HEK293 (cell line): Measurements from ENCODE around the gene SCUBE1.
A peak's percentile ranks its signal among the peaks of the same experiment; 100 is the strongest.

Experiments
- CTCF ChIA-PET: fragments of 350-600 bp; formaldehyde crosslinking; extraction: SDS; loops from one replicate; lab custom pipeline; 2021; ENCODE audit warnings: antibody characterized with exemption; lab: Yijun Ruan, JAX
- POLR2A ChIA-PET: fragments of 300-600 bp; formaldehyde crosslinking; extraction: SDS; loops from one replicate; lab custom pipeline; 2020; ENCODE audit warnings: antibody characterized with exemption, inconsistent platforms; lab: Yijun Ruan, JAX
- H3K27ac ChIP-seq: fragments of 200-500 bp; sonication (Bioruptor generic); 2 replicates; pipeline ENCODE4 v1.5.1; 2014; ENCODE audit warnings: low read depth, low read length, control low read depth, inconsistent platforms; ENCODE audit errors: extremely low read depth
- H3K36me3 ChIP-seq, 2 experiments: fragments of 200-500 bp in 1 of 2; sonication (Bioruptor generic) in 1 of 2; 1 replicate in 1 of 2; 2 replicates in 1 of 2; pipeline ENCODE4 v1.5.1; 2014 to 2017; ENCODE audit warnings: inconsistent platforms in 2 of 2, low read length in 2 of 2; ENCODE audit not compliant: control insufficient read depth in 2 of 2, insufficient read depth in 1 of 2
- H3K4me1 ChIP-seq: fragments of 200-500 bp; sonication (Bioruptor generic); 2 replicates; pipeline ENCODE4 v1.5.1; 2014; ENCODE audit warnings: mild to moderate bottlenecking, low read length, inconsistent platforms; ENCODE audit not compliant: control insufficient read depth, insufficient read depth
- H3K4me3 ChIP-seq: 2 replicates; pipeline ENCODE4 v1.5.1; 2011; ENCODE audit warnings: low read depth, mild to moderate bottlenecking, control low read depth, low read length, moderate library complexity
- H3K9me3 ChIP-seq: fragments of 200-500 bp; sonication (Bioruptor generic); 2 replicates; pipeline ENCODE4 v1.5.1; 2014; ENCODE audit warnings: low read depth, low read length, inconsistent platforms; ENCODE audit not compliant: control insufficient read depth, insufficient read depth
- GFI1B ChIP-seq: fragments of 450-650 bp; formaldehyde crosslinking; IDR thresholded peaks from 2 replicates; pipeline ENCODE4 v1.5.1; 2016; ENCODE audit warnings: missing biosample characterization, missing genetic modification characterization
- MEIS1 ChIP-seq: sonication (generic); formaldehyde crosslinking; IDR thresholded peaks from 2 replicates; pipeline ENCODE4 v1.8.1; 2022; ENCODE audit warnings: missing genetic modification reagents, mild to moderate bottlenecking, borderline replicate concordance
- ZFHX2 ChIP-seq: fragments of 450-650 bp; formaldehyde crosslinking; conservative IDR thresholded peaks from 2 replicates; pipeline ENCODE4 v1.5.1; 2016; ENCODE audit warnings: missing biosample characterization, missing genetic modification characterization
- ZFP3 ChIP-seq: fragments of 450-650 bp; formaldehyde crosslinking; IDR thresholded peaks from 2 replicates; pipeline ENCODE4 v1.5.1; 2016; ENCODE audit warnings: low read depth, missing biosample characterization, missing genetic modification characterization
- ZFP41 ChIP-seq: fragments of 450-650 bp; formaldehyde crosslinking; IDR thresholded peaks from 2 replicates; pipeline ENCODE4 v1.5.1; 2016; ENCODE audit warnings: missing biosample characterization, missing genetic modification characterization, borderline replicate concordance
- ZFP69B ChIP-seq: fragments of 450-650 bp; formaldehyde crosslinking; IDR thresholded peaks from 2 replicates; pipeline ENCODE4 v1.5.1; 2016; ENCODE audit warnings: missing biosample characterization, missing genetic modification characterization
- ZNF148 ChIP-seq: fragments of 450-650 bp; formaldehyde crosslinking; IDR thresholded peaks from 2 replicates; pipeline ENCODE4 v1.5.0; 2017; ENCODE audit warnings: missing biosample characterization, missing genetic modification characterization, borderline replicate concordance
- ZNF174 ChIP-seq: fragments of 450-650 bp; formaldehyde crosslinking; IDR thresholded peaks from 2 replicates; pipeline ENCODE4 v1.5.0; 2017; ENCODE audit warnings: missing biosample characterization, mild to moderate bottlenecking, missing genetic modification characterization
- ZNF48 ChIP-seq: fragments of 450-650 bp; formaldehyde crosslinking; IDR thresholded peaks from 2 replicates; pipeline ENCODE4 v1.5.1; 2016; ENCODE audit warnings: missing biosample characterization, missing genetic modification characterization
- ZNF488 ChIP-seq: fragments of 450-650 bp; formaldehyde crosslinking; IDR thresholded peaks from 2 replicates; pipeline ENCODE4 v1.5.1; 2016; ENCODE audit warnings: missing biosample characterization, missing genetic modification characterization
- ZNF548 ChIP-seq: fragments of 450-650 bp; formaldehyde crosslinking; IDR thresholded peaks from 2 replicates; pipeline ENCODE4 v1.5.1; 2016; ENCODE audit warnings: missing biosample characterization, missing genetic modification characterization
- ZNF555 ChIP-seq: fragments of 450-650 bp; formaldehyde crosslinking; conservative IDR thresholded peaks from 2 replicates; pipeline ENCODE4 v1.5.1; 2017; ENCODE audit warnings: missing biosample characterization, mild to moderate bottlenecking, missing genetic modification characterization, inconsistent platforms
- ZNF561 ChIP-seq: fragments of 450-650 bp; IDR thresholded peaks from 2 replicates; pipeline ENCODE4 v1.5.1; 2018; ENCODE audit warnings: missing biosample characterization, missing genetic modification characterization, borderline replicate concordance
- ZNF585B ChIP-seq: fragments of 450-650 bp; formaldehyde crosslinking; IDR thresholded peaks from 2 replicates; pipeline ENCODE4 v1.5.1; 2016; ENCODE audit warnings: missing biosample characterization, missing genetic modification characterization
- ZNF596 ChIP-seq: fragments of 450-650 bp; IDR thresholded peaks from 2 replicates; pipeline ENCODE4 v1.5.0; 2018; ENCODE audit warnings: missing biosample characterization, mild to moderate bottlenecking, missing genetic modification characterization, moderate library complexity
- ZNF626 ChIP-seq: fragments of 450-650 bp; sonication (Bioruptor Pico); formaldehyde crosslinking; IDR thresholded peaks from 2 replicates; pipeline ENCODE4 v1.5.1; 2018; ENCODE audit warnings: missing biosample characterization, missing genetic modification characterization, inconsistent platforms
- ZNF654 ChIP-seq: fragments of 450-650 bp; formaldehyde crosslinking; IDR thresholded peaks from 2 replicates; pipeline ENCODE4 v1.5.1; 2016; ENCODE audit warnings: low read depth, missing biosample characterization, missing genetic modification characterization
- ZNF670 ChIP-seq: fragments of 450-650 bp; formaldehyde crosslinking; IDR thresholded peaks from 2 replicates; pipeline ENCODE4 v1.5.1; 2016; ENCODE audit warnings: missing biosample characterization, missing genetic modification characterization, low read depth
- ZNF747 ChIP-seq: fragments of 450-650 bp; formaldehyde crosslinking; IDR thresholded peaks from 2 replicates; pipeline ENCODE4 v1.5.1; 2016; ENCODE audit warnings: missing biosample characterization, missing genetic modification characterization
- ZNF791 ChIP-seq: fragments of 450-650 bp; formaldehyde crosslinking; IDR thresholded peaks from 2 replicates; pipeline ENCODE4 v1.5.1; 2016; ENCODE audit warnings: missing biosample characterization, missing genetic modification characterization
- ZSCAN23 ChIP-seq: fragments of 450-650 bp; formaldehyde crosslinking; IDR thresholded peaks from 2 replicates; pipeline ENCODE4 v1.5.1; 2016; ENCODE audit warnings: missing biosample characterization, missing genetic modification characterization
- ZSCAN30 ChIP-seq: fragments of 450-650 bp; IDR thresholded peaks from 2 replicates; pipeline ENCODE4 v1.5.1; 2018; ENCODE audit warnings: missing biosample characterization, mild to moderate bottlenecking, missing genetic modification characterization, moderate library complexity

SCUBE1 gene

GRCh38 chr22:43256569-43256968 lies 86.6 kb downstream of the SCUBE1 start (continued):
- TF ChIP-seq ZNF148 (tag by site-specific recombination) = no peak
- TF ChIP-seq ZSCAN30 (tag by site-specific recombination) = no peak
- TF ChIP-seq ZNF561 = no peak
- TF ChIP-seq ZFP41 (tag by site-specific recombination) = no peak
- no peak for TF ChIP-seq ZNF174 (tag by site-specific recombination)
- no peak for TF ChIP-seq ZNF626 (tag by site-specific recombination)
- TF ChIP-seq, all 188 proteins: peak for 0

GRCh38 chr22:43255299-43255698 lies 87.9 kb downstream of the SCUBE1 start:
- ChIA-PET CTCF (interaction anchor here (0.6 to 1.4 kb wide), 4 partner anchors 19 to 487 kb away, joined by 3 to 4 read pairs (median 3); no protein-coding TSS in a partner anchor), POLR2A (no interaction called here)

GRCh38 chr22:43253839-43254238 lies 89.3 kb downstream of the SCUBE1 start:
- no peaks in the 10 kb centered on the region for H3K36me3 ChIP-seq
- H3K4me1 ChIP-seq = no peaks in the 10 kb centered on the region
- H3K4me3 ChIP-seq = no peak overlapping the region
- TF ChIP-seq ZNF654 (tag by site-specific recombination) (no peak), ZNF174 (tag by site-specific recombination) (no peak), ZFP69B (no peak), ZFP3 (no peak), ZNF548 (tag by site-specific recombination) (no peak), ZNF596 (tag by site-specific recombination) (no peak), ZNF48 (tag by site-specific recombination) (no peak), ZNF585B (tag by site-specific recombination) (no peak), GFI1B (no peak), ZNF555 (no peak), ZNF791 (tag by site-specific recombination) (no peak), ZSCAN23 (tag by site-specific recombination) (no peak), ZNF488 (tag by site-specific recombination) (no peak), MEIS1 (CRISPR knock-in tag) (no peak)
- H3K9me3 ChIP-seq = no peaks in the 10 kb centered on the region
- POLR2A ChIA-PET = no interaction called here
- CTCF ChIA-PET = interaction anchor here (0.6 to 1.8 kb wide), 5 partner anchors 16 to 96 kb away, joined by 3 to 7 read pairs (median 3); no protein-coding TSS in a partner anchor
- H3K27ac ChIP-seq = no peak overlapping the region

More at GRCh38 chr22:43255299-43255698, 87.9 kb downstream of the SCUBE1 start:
- Histone ChIP-seq H3K36me3 (no peaks in the 10 kb centered on the region), H3K4me1 (no peaks in the 10 kb centered on the region), H3K4me3 (no peak overlapping the region), H3K9me3 (no peaks in the 10 kb centered on the region), H3K27ac (no peak overlapping the region)
- no peak for TF ChIP-seq ZNF747 (tag by site-specific recombination)
- 0 out of 2 replicates have a peak, but pooled peaks have one; percentile 23 for TF ChIP-seq ZFHX2 (tag by site-specific recombination)
- TF ChIP-seq ZNF670 = no peak
